ENCODE data around the gene SSRP1. TPM values are rescaled to one million over a fixed set of nuclear protein-coding genes. Genes with fewer than 3 reads are reported as not detected.

Gene SSRP1
- polyA plus RNA-seq, 3 donors: 9.8 to 34.7 (median 14.7) TPM

DNA sequence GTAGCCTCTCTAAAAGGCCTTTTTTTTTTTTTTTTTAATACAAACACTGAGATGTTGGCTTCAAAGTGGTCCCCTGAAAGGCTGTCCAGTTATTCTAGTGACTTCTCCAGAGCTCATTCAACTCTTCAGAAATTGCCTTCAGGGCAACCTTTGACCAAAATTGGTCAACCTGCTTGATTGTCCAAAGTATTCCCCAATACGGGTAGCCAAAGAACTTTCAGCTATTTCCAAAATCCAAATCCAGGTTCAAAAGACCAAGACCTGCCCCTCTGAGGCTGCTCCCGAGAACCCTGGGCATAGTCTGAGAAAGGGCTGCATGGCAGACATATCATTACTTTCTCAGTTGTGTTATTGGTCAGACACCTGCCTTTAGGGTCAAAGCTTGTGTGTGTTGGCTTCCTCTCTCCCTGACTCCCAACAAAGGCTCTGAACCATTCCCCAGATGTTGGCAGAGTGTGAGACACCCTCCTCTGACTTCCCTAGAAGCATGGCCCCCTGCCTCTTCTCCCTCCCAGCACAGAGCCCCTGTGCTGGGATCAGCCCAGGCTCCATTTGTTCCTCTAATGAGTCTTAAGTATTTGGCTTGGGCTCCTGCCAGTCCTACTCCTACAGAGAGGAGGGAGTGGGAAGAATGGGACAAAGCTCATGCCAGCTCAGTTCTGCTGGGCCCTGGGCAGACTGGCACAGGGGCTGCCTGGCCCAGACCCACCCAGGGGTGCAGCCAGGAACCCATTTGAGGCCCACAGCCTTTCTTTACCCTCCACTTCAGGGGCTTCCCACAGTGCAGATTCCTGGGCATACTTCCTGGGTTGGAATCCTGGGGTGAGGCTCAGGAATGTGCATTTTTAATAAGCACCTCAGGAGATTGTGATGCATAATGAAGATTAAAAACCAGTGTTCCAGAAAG lies 41.2 kb downstream of the SSRP1 start:
- Histone ChIP-seq H3K4me1 (ENCODE audit: control insufficient read depth in 1 of 2, insufficient read depth in 2 of 2, low read length in 2 of 2) (no peaks in the 10 kb centered on the region), H3K27me3 (ENCODE audit: control insufficient read depth in 2 of 2, insufficient read depth in 2 of 2, low read length in 2 of 2) (no peaks in the 10 kb centered on the region), H3K4me3 (replicated peaks in 1 of 3; ENCODE audit: low read depth in 2 of 3, low read length in 3 of 3) (no peak overlapping the region), H3K27ac (ENCODE audit: low read depth in 1 of 2, low read length in 2 of 2) (no peak overlapping the region), H3K36me3 (replicated peaks in 1 of 2; ENCODE audit: control insufficient read depth in 1 of 2, insufficient read depth in 2 of 2, low read length in 2 of 2) (no peaks in the 10 kb centered on the region), H3K4me2 (replicated peaks; ENCODE audit: extremely low read depth, low read length, poor library complexity, severe bottlenecking) (no peak overlapping the region), H3K9me3 (replicated peaks in 1 of 2; ENCODE audit: control insufficient read depth in 1 of 2, insufficient read depth in 1 of 2, low read length in 2 of 2) (peaks cover 7 to 17% of the 10 kb centered on the region in 2 donors), H2AFZ (ENCODE audit: insufficient read depth, low read depth, low read length, poor library complexity, severe bottlenecking) (no peak overlapping the region), H4K20me1 (ENCODE audit: insufficient read depth, low read length) (no peaks in the 10 kb centered on the region), H3K79me2 (ENCODE audit: insufficient read depth, low read length) (no peaks in the 10 kb centered on the region), H3K9ac (ENCODE audit: insufficient read depth, low read length, poor library complexity, severe bottlenecking) (no peak overlapping the region)
- no peak overlapping the region for H3K27ac Mint-ChIP-seq
- WGBS (ENCODE audit: insufficient coverage): 83% methylated on average over 2 of the region's 2 CpGs
- DNase-seq: no peak
- intact Hi-C loops (cut with micrococcal nuclease): no loop called here
- peaks cover 1 to 4% of the 10 kb centered on the region in 2 donors for H3K36me3 Mint-ChIP-seq
- H3K9me3 Mint-ChIP-seq: peaks cover 3 to 13% (median 7%) of the 10 kb centered on the region in 7 donors
- no peak overlapping the region for H3K4me3 Mint-ChIP-seq
- peaks cover 0 to 11% (median 3%) of the 10 kb centered on the region in 3 donors for H3K27me3 Mint-ChIP-seq (ENCODE audit: low read depth in 3 of 3)
- TF ChIP-seq, protein P1, sequence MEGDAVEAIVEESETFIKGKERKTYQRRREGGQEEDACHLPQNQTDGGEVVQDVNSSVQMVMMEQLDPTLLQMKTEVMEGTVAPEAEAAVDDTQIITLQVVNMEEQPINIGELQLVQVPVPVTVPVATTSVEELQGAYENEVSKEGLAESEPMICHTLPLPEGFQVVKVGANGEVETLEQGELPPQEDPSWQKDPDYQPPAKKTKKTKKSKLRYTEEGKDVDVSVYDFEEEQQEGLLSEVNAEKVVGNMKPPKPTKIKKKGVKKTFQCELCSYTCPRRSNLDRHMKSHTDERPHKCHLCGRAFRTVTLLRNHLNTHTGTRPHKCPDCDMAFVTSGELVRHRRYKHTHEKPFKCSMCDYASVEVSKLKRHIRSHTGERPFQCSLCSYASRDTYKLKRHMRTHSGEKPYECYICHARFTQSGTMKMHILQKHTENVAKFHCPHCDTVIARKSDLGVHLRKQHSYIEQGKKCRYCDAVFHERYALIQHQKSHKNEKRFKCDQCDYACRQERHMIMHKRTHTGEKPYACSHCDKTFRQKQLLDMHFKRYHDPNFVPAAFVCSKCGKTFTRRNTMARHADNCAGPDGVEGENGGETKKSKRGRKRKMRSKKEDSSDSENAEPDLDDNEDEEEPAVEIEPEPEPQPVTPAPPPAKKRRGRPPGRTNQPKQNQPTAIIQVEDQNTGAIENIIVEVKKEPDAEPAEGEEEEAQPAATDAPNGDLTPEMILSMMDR (IDR thresholded peaks at IDR 0.05): no peak
- no peaks in the 10 kb centered on the region for H3K4me1 Mint-ChIP-seq

DNA sequence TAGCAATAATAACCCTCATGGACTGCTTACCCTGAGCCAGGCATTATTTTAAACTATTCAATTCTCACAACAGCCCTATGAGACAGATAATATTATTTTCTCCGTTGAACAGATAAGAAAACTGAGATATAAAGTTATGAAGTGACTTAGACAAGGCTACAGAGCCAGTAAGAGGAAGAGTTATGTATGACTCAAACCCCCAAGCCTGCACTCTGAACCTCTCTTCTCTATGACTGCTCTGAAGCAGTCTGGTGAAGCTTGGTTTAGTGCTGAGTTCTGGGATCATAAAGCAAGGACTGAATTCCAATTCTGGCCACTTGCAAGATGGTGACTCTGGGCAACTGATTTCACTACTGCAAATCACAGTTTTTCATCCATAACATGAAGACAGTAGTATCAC lies 45.4 kb downstream of the SSRP1 start:
- Histone ChIP-seq H3K4me3 (replicated peaks in 1 of 3; ENCODE audit: low read depth in 2 of 3, low read length in 3 of 3) (no peak overlapping the region), H3K27ac (ENCODE audit: low read depth in 1 of 2, low read length in 2 of 2) (no peak overlapping the region), H3K27me3 (ENCODE audit: control insufficient read depth in 2 of 2, insufficient read depth in 2 of 2, low read length in 2 of 2) (peaks cover 0 to 5% of the 10 kb centered on the region in 2 donors), H3K9me3 (replicated peaks in 1 of 2; ENCODE audit: control insufficient read depth in 1 of 2, insufficient read depth in 1 of 2, low read length in 2 of 2) (no peaks in the 10 kb centered on the region), H4K20me1 (ENCODE audit: insufficient read depth, low read length) (no peaks in the 10 kb centered on the region), H3K79me2 (ENCODE audit: insufficient read depth, low read length) (no peaks in the 10 kb centered on the region), H3K4me2 (replicated peaks; ENCODE audit: extremely low read depth, low read length, poor library complexity, severe bottlenecking) (no peak overlapping the region), H3K36me3 (replicated peaks in 1 of 2; ENCODE audit: control insufficient read depth in 1 of 2, insufficient read depth in 2 of 2, low read length in 2 of 2) (no peaks in the 10 kb centered on the region), H3K4me1 (ENCODE audit: control insufficient read depth in 1 of 2, insufficient read depth in 2 of 2, low read length in 2 of 2) (no peaks in the 10 kb centered on the region), H2AFZ (ENCODE audit: insufficient read depth, low read depth, low read length, poor library complexity, severe bottlenecking) (no peak overlapping the region), H3K9ac (ENCODE audit: insufficient read depth, low read length, poor library complexity, severe bottlenecking) (no peak overlapping the region)
- intact Hi-C loops (cut with micrococcal nuclease): no loop called here
- no peaks in the 10 kb centered on the region for H3K4me1 Mint-ChIP-seq
- H3K9me3 Mint-ChIP-seq: no peaks in the 10 kb centered on the region
- H3K27ac Mint-ChIP-seq: no peak overlapping the region
- TF ChIP-seq, protein P1 (IDR thresholded peaks at IDR 0.05): no peak
- no peak for DNase-seq
- no peak overlapping the region for H3K4me3 Mint-ChIP-seq
- no peaks in the 10 kb centered on the region for H3K36me3 Mint-ChIP-seq
- no CpG with 5 or more reads among the region's 1 CpG for WGBS (ENCODE audit: insufficient coverage)
- peaks cover 0 to 27% (median 10%) of the 10 kb centered on the region in 3 donors for H3K27me3 Mint-ChIP-seq (ENCODE audit: low read depth in 3 of 3)

All from CD14-positive monocyte (primary cell).